Endothelial cell of umbilical vein (primary cell): Measurements from ENCODE around the gene DENND1B. TPM values are rescaled to one million over a fixed set of nuclear protein-coding genes. Genes with fewer than 3 reads are reported as not detected.

Experiments
- BruUV-seq: library from RNA; stranded (reverse); fragments of 400-500 nt; replicated peaks from 2 replicates; lab custom pipeline; 2021; lab: Mats Ljungman, UMichigan
- CTCF ChIA-PET: fragments of 300-600, 350-600 bp; sonication (Branson Sonifier 250); formaldehyde crosslinking; loops from one replicate; lab custom pipeline; 2021; ENCODE audit warnings: antibody characterized with exemption, inconsistent platforms; lab: Charles Lee
- POLR2A ChIA-PET: fragments of 300-600, 350-600 bp; sonication (Branson Sonifier 250); formaldehyde crosslinking; loops from one replicate; lab custom pipeline; 2021; ENCODE audit warnings: antibody characterized with exemption, inconsistent platforms; lab: Charles Lee
- DNase-seq: peaks from one replicate; pipeline ENCODE4 v3.0.0-alpha.2; 2011; ENCODE audit warnings: low read depth, low spot score
- FAIRE-seq: peaks from 2 replicates; lab custom pipeline; 2011; peaks lifted over from hg19 to GRCh38; lab: Jason Lieb, UNC
- H2AFZ ChIP-seq: 2 replicates; pipeline ENCODE4 v1.6.0; 2012; ENCODE audit warnings: low read depth, low read length, control low read depth, inconsistent platforms
- H3K27ac ChIP-seq: 2 replicates; pipeline ENCODE4 v1.5.1; 2011; ENCODE audit warnings: low read depth, mild to moderate bottlenecking, control low read depth, low read length, moderate library complexity; ENCODE audit not compliant: insufficient read depth
- H3K27me3 ChIP-seq, 2 experiments: 2 replicates each; pipeline versions ENCODE4 v1.6.0 to v1.6.1; 2011; ENCODE audit warnings: low read length in 2 of 2, mixed read lengths in 1 of 2; ENCODE audit not compliant: control insufficient read depth in 2 of 2, insufficient read depth in 2 of 2
- H3K36me3 ChIP-seq, 2 experiments: 2 replicates in 1 of 2; 3 replicates in 1 of 2; pipeline ENCODE4 v1.5.1; 2011; ENCODE audit warnings: low read length in 2 of 2, mild to moderate bottlenecking in 1 of 2, moderate library complexity in 1 of 2; ENCODE audit not compliant: control insufficient read depth in 2 of 2, insufficient read depth in 2 of 2; ENCODE audit errors: extremely low read depth in 1 of 2
- H3K4me1 ChIP-seq: 3 replicates; pipeline ENCODE4 v1.5.1; 2011; ENCODE audit warnings: mild to moderate bottlenecking, low read length; ENCODE audit not compliant: control insufficient read depth, insufficient read depth; ENCODE audit errors: extremely low read depth
- H3K4me2 ChIP-seq: 2 replicates; pipeline ENCODE4 v1.6.1; 2011; ENCODE audit warnings: low read length, control low read depth, mixed read lengths; ENCODE audit not compliant: insufficient read depth
- H3K4me3 ChIP-seq, 3 experiments: fragments of 200-600 bp in 1 of 3; sonication (generic), shearing (Covaris generic) in 1 of 3; replicated peaks in 1 of 3; 2 replicates each; pipeline ENCODE4 v1.5.1; 2011 to 2016; ENCODE audit warnings: control low read depth in 3 of 3, low read length in 3 of 3, mild to moderate bottlenecking in 2 of 3, inconsistent platforms in 1 of 3, low read depth in 1 of 3, moderate library complexity in 1 of 3; ENCODE audit not compliant: insufficient read depth in 1 of 3
- H3K79me2 ChIP-seq: 2 replicates; pipeline ENCODE4 v1.6.0; 2012; ENCODE audit warnings: low read length, inconsistent platforms; ENCODE audit not compliant: control insufficient read depth, insufficient read depth
- H3K9ac ChIP-seq: replicated peaks from 2 replicates; pipeline ENCODE3; 2011; ENCODE audit warnings: low read length, control low read depth; ENCODE audit not compliant: insufficient read depth; ENCODE audit errors: extremely low read depth
- H3K9me1 ChIP-seq: replicated peaks from 3 replicates; pipeline ENCODE4 v1.6.0; 2011; ENCODE audit warnings: mild to moderate bottlenecking, low read length; ENCODE audit not compliant: control insufficient read depth, insufficient read depth; ENCODE audit errors: extremely low read depth
- H3K9me3 ChIP-seq: replicated peaks from 2 replicates; pipeline ENCODE4 v1.5.1; 2012; ENCODE audit warnings: low read length, inconsistent platforms; ENCODE audit not compliant: control insufficient read depth, insufficient read depth
- H4K20me1 ChIP-seq: replicated peaks from 2 replicates; pipeline ENCODE3; 2011; ENCODE audit warnings: mild to moderate bottlenecking, low read length; ENCODE audit not compliant: control insufficient read depth, insufficient read depth; ENCODE audit errors: extremely low read depth
- CTCF ChIP-seq, 2 donors: IDR thresholded peaks; 1 replicate in 1 of 2; 2 replicates in 1 of 2; pipeline ENCODE4 v1.5.1; 2011; ENCODE audit warnings: low read length in 2 of 2, mild to moderate bottlenecking in 2 of 2, moderate library complexity in 2 of 2, control low read depth in 1 of 2, inconsistent platforms in 1 of 2, low read depth in 1 of 2; ENCODE audit not compliant: insufficient read depth in 1 of 2; ENCODE audit errors: extremely low read depth in 1 of 2
- EZH2 ChIP-seq: IDR thresholded peaks from 2 replicates; pipeline ENCODE4 v1.6.1; 2012; ENCODE audit warnings: borderline replicate concordance, low read depth, mild to moderate bottlenecking, moderate library complexity, low read length, inconsistent platforms; ENCODE audit not compliant: severe bottlenecking
- FOS ChIP-seq: IDR thresholded peaks from 2 replicates; pipeline ENCODE4 v1.6.1; 2011; ENCODE audit warnings: mild to moderate bottlenecking, low read length, moderate library complexity, borderline replicate concordance; ENCODE audit not compliant: insufficient read depth
- GATA2 ChIP-seq: IDR thresholded peaks from 2 replicates; pipeline ENCODE4 v1.7.0; 2011; ENCODE audit warnings: low read depth, mild to moderate bottlenecking, moderate library complexity, mixed read lengths, low read length; ENCODE audit not compliant: insufficient read length, insufficient read depth
- JUN ChIP-seq: IDR thresholded peaks from 2 replicates; pipeline ENCODE4 v1.6.1; 2011; ENCODE audit warnings: borderline replicate concordance, low read depth; ENCODE audit not compliant: insufficient read length, insufficient read depth
- MYC ChIP-seq: IDR thresholded peaks from one replicate; pipeline ENCODE4 v1.6.1; 2011; ENCODE audit warnings: mild to moderate bottlenecking, low read depth, low read length
- POLR2A ChIP-seq: IDR thresholded peaks from 2 replicates; pipeline ENCODE4 v1.6.1; 2012; ENCODE audit warnings: low read depth, mild to moderate bottlenecking, control low read depth, low read length
- POLR2AphosphoS5 ChIP-seq: IDR thresholded peaks from 2 replicates; pipeline ENCODE4 v1.6.1; 2012; ENCODE audit warnings: low read depth, mild to moderate bottlenecking, control low read depth, low read length, moderate library complexity; ENCODE audit not compliant: insufficient read depth
- dilution Hi-C: fragments of 300-500 bp; cut with MboI; formaldehyde crosslinking; loops from one replicate; pipeline ENCODE4 v1.15.0; 2019; ENCODE audit warnings: low sequenced_read_pairs; ENCODE audit not compliant: extremely low pct_ligation_motif_present
- intact Hi-C: fragments of 100-400 bp; cut with micrococcal nuclease; formaldehyde crosslinking; loops from one replicate; pipeline ENCODE4 v1.10.0; 2022
- polyA plus RNA-seq, 4 experiments: library from polyadenylated mRNA; depleted of rRNA in 3 of 4; stranded (reverse) in 3 of 4; unstranded in 1 of 4; fragments of >200 nt; gene quantifications; 2 replicates each; pipeline versions ENCODE4 v1.2.1 to v1.2.3, GENCODE V29; 2011 to 2012; ENCODE audit warnings: missing spikeins in 1 of 4
- total RNA-seq: library from RNA; stranded (reverse); gene quantifications from 2 replicates; pipeline ENCODE4 v1.2.3, GENCODE V29; 2021
- TF ChIP-seq, protein P1 (sequence below): IDR thresholded peaks from 2 replicates; pipeline ENCODE4 v1.6.1; 2011; ENCODE audit not compliant: insufficient read depth, insufficient read length

The DENND1B gene
- total and polyA plus RNA-seq, 2 donors (not counting 3 experiments of a cell fraction or from before 2014, with no cell fraction given), result 0.97 to 3.3 TPM

DNA sequence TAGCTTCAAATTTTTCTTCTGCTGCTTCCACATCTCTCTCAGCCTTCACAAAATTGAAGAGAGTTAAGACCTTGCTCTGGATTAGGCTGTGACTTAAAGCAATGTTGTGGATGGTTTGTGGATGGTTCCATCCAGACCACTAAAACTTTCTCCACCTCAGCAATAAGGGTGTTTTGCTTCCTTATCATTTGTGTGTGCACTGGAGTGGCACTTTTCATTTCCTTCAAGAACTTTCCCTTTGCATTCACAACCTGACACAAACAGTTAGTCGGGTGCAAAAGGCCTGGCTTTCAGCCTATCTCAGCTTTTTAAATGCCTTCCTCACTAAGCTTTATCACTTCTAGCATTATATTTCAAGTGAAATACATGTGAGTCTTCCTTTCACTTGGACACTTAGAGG, 30.3 kb downstream of the DENND1B start:
- TF ChIP-seq FOS (no peak), EZH2 (no peak), GATA2 (no peak), MYC (no peak), POLR2A (no peak), POLR2AphosphoS5 (no peak)
- dilution Hi-C loops, result no loop called here
- Histone ChIP-seq H3K4me1 (no peaks in the 10 kb centered on the region), H3K4me2 (no peak overlapping the region), H3K27me3 (no peaks in the 10 kb centered on the region), H3K79me2 (no peaks in the 10 kb centered on the region), H3K27ac (no peak overlapping the region), H3K4me3 (no peak overlapping the region), H3K36me3 (no peaks in the 10 kb centered on the region), H3K9me1 (no peaks in the 10 kb centered on the region), H3K9me3 (no peaks in the 10 kb centered on the region), H2AFZ (no peak overlapping the region), H4K20me1 (no peaks in the 10 kb centered on the region), H3K9ac (no peak overlapping the region)
- POLR2A ChIA-PET, result no interaction called here
- BruUV-seq, result no TSS peak
- CTCF ChIA-PET, result no interaction called here
- intact Hi-C loops, result no loop called here
- no peak for FAIRE-seq
- DNase-seq, result no peak

DNA sequence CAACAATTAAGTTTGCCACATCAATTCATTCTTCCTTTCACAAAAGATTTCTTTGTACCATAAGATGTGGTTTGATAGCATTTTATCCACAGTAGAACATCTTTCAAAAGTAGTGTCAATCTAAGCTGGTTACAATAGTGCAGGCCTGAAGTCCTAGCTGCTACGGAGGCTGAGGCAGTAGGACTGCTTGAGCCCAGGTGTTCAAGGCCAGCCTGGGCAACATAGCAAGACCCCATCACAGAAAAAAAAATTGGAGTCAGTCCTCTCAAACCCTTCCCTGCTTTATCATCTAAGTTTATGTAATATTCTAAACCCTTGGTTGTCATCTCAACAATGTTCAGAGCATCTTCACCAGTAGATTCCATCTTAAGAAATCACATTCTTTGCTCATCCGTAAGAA, 31.7 kb downstream of the DENND1B start:
- DNase-seq (no peak), FAIRE-seq (no peak)
- H2AFZ ChIP-seq, result no peak overlapping the region
- H3K4me2 ChIP-seq, result no peak overlapping the region
- POLR2A ChIA-PET, result no interaction called here
- CTCF ChIA-PET, result no interaction called here
- H3K36me3 ChIP-seq, result no peaks in the 10 kb centered on the region
- intact Hi-C loops, result no loop called here
- H3K4me3 ChIP-seq, result no peak overlapping the region
- dilution Hi-C loops, result no loop called here
- TF ChIP-seq, protein P1, sequence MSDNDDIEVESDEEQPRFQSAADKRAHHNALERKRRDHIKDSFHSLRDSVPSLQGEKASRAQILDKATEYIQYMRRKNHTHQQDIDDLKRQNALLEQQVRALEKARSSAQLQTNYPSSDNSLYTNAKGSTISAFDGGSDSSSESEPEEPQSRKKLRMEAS, result no peak
- TF ChIP-seq EZH2, result no peak
- no peak for TF ChIP-seq POLR2A
- TF ChIP-seq POLR2AphosphoS5, result no peak
- no peak for TF ChIP-seq CTCF (IDR thresholded peaks at IDR 0.05; ENCODE audit: extremely low read depth in 1 of 2, insufficient read depth in 1 of 2, low read depth in 1 of 2, low read length in 2 of 2)
- no peak for TF ChIP-seq JUN
- TF ChIP-seq GATA2, result no peak
- TF ChIP-seq MYC, result no peak
- no peak for TF ChIP-seq FOS
- H3K9me1 ChIP-seq, result no peaks in the 10 kb centered on the region
- H3K9ac ChIP-seq, result no peak overlapping the region
- no peaks in the 10 kb centered on the region for H3K9me3 ChIP-seq
- H3K27me3 ChIP-seq, result no peaks in the 10 kb centered on the region
- no peaks in the 10 kb centered on the region for H3K79me2 ChIP-seq
- no peaks in the 10 kb centered on the region for H3K4me1 ChIP-seq
- H3K27ac ChIP-seq, result no peak overlapping the region
- no TSS peak for BruUV-seq
- H4K20me1 ChIP-seq, result no peaks in the 10 kb centered on the region
